ENCODE results near the gene DPF1.

The DPF1 gene

GRCh38 chr19:38266981-38267597 lies 43.1 kb upstream of the DPF1 start:
- Histone ChIP-seq H3K9me3 (no peaks in the 10 kb centered on the region), H3K36me3 (no peaks in the 10 kb centered on the region), H3K27me3 (no peaks in the 10 kb centered on the region), H3K4me1 (no peaks in the 10 kb centered on the region), H3K4me3 (ENCODE audit: low read depth, low read length) (no peak overlapping the region)
- TF ChIP-seq, protein P1, sequence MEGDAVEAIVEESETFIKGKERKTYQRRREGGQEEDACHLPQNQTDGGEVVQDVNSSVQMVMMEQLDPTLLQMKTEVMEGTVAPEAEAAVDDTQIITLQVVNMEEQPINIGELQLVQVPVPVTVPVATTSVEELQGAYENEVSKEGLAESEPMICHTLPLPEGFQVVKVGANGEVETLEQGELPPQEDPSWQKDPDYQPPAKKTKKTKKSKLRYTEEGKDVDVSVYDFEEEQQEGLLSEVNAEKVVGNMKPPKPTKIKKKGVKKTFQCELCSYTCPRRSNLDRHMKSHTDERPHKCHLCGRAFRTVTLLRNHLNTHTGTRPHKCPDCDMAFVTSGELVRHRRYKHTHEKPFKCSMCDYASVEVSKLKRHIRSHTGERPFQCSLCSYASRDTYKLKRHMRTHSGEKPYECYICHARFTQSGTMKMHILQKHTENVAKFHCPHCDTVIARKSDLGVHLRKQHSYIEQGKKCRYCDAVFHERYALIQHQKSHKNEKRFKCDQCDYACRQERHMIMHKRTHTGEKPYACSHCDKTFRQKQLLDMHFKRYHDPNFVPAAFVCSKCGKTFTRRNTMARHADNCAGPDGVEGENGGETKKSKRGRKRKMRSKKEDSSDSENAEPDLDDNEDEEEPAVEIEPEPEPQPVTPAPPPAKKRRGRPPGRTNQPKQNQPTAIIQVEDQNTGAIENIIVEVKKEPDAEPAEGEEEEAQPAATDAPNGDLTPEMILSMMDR (IDR thresholded peaks at IDR 0.05; ENCODE audit: low read depth, low read length): no peak
- DNase-seq: no peak

GRCh38 chr19:38265921-38266429 lies 42.0 kb upstream of the DPF1 start:
- Histone ChIP-seq H3K27me3 (no peaks in the 10 kb centered on the region), H3K4me1 (no peaks in the 10 kb centered on the region), H3K36me3 (no peaks in the 10 kb centered on the region), H3K4me3 (ENCODE audit: low read depth, low read length) (no peak overlapping the region), H3K9me3 (no peaks in the 10 kb centered on the region)
- DNase-seq: no peak
- TF ChIP-seq, protein P1 (IDR thresholded peaks at IDR 0.05; ENCODE audit: low read depth, low read length): no peak

DNA sequence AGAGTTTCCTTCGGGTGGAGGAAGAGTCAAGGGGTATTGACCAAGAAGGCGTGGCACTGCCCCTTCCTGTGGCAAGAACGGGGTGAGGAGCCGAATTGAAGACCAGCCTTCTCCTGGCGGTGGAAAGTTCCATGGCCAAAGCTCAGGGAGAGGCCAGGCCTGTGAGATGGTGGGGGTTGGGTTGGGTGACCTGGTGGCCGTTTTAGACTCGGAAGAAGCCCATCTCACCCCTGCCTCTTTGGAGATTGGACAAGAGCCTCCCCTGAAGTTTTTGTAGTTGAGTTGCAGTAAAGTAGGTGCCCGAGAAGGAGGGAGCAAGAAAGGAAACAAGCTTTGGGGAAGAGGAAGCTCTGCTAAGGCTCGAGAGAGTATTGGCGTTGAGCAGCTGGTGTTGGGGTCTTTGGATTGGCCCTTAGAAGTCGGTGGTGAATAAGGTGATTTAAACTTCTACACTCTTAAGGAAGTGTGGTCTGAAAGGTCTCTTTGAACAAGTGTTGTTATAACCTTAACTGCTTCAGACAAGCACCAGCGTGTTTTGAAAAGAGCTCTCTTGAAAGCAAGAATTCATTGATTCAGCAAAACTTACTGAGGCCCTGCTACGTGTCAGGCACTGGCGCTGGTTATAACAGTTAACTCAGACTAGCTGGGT lies 41.3 kb upstream of the DPF1 start:
- no peak for DNase-seq
- no peaks in the 10 kb centered on the region for H3K9me3 ChIP-seq
- TF ChIP-seq, protein P1 (IDR thresholded peaks at IDR 0.05; ENCODE audit: low read depth, low read length): no peak
- H3K36me3 ChIP-seq: no peaks in the 10 kb centered on the region
- no peak overlapping the region for H3K4me3 ChIP-seq (ENCODE audit: low read depth, low read length)
- H3K4me1 ChIP-seq: no peaks in the 10 kb centered on the region
- H3K27me3 ChIP-seq: no peaks in the 10 kb centered on the region

- TF ChIP-seq, protein P1 (IDR thresholded peaks at IDR 0.05; ENCODE audit: low read depth, low read length): no peak
- H3K36me3 ChIP-seq: no peaks in the 10 kb centered on the region
- no peaks in the 10 kb centered on the region for H3K27me3 ChIP-seq
- H3K4me3 ChIP-seq (ENCODE audit: low read depth, low read length): no peak within 1 kb of the TSS
- no peak for DNase-seq
- no peaks in the 10 kb centered on the region for H3K4me1 ChIP-seq
- no peaks in the 10 kb centered on the region for H3K9me3 ChIP-seq
These were observed 40.6 kb upstream of the DPF1 start, which contains the start of gene SPINT2 for GRCh38 chr19:38264486-38265212. TSS of gene SPINT2 (plus strand) at chr19:38264573. CDS start at chr19:38264893, 320 bp downstream.

DNA sequence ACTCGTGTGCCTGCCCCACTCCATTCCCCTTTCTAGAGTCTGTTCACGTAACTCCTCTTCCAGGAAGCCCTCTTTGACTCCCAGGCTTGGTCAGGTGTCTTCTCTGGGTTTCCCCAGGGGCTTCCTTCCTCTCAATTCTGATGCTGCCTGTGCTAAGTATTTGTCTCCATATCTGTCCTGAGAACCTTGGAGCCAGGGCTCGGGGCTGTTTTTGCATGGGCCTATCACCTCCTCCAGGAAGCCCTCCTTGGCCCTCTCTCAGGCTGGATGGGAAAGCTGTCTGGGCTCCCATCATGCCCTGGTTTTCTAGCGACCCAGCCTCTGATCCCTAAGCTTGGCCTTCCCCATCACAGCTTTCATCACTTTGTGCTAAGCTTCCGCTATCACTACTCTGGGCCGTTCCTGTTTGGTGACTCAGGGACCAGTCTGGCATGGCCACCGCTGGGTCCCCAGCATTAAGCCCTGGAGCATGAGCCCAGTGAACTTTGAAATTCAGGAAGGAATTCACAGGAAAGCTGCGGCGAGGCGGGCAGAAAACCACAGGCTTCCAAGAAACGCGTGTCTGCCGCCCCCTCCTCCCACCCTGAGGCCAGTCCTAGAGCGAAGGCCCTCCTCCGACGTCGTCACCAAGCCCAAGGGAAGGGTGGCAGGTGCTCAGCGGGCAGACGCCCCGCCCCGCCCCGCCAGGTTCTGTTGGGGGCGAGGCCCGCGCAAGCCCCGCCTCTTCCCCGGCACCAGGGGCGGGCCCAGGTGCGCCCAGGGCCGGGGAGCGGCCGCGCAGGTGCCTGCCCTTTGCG lies 39.9 kb upstream of the DPF1 start:
- Histone ChIP-seq H3K9me3 (no peaks in the 10 kb centered on the region), H3K27me3 (no peaks in the 10 kb centered on the region), H3K36me3 (no peaks in the 10 kb centered on the region), H3K4me3 (ENCODE audit: low read depth, low read length) (no peak overlapping the region), H3K4me1 (no peaks in the 10 kb centered on the region)
- DNase-seq: no peak
- TF ChIP-seq, protein P1 (IDR thresholded peaks at IDR 0.05; ENCODE audit: low read depth, low read length): no peak
